OCI-LY3 (cell line): ENCODE measurements around the gene FOLR3.
"Not testable (repeated sequence)": the region's sequence is repeated elsewhere in the genome, so short reads cannot be mapped to it uniquely, and the experiment has no call there.

ENCODE experiments used
- H2AFZ ChIP-seq: fragments of 200-600, 300-600 bp; shearing (Covaris generic); 2 replicates; pipeline ENCODE4 v1.6.0; 2014; ENCODE audit warnings: antibody characterized with exemption, low read depth, low read length
- H3K27ac ChIP-seq: fragments of 200-600, 300-600 bp; sonication (generic); 2 replicates; pipeline ENCODE4 v1.5.1; 2014; ENCODE audit warnings: mild to moderate bottlenecking, low read length, moderate library complexity, mixed read lengths
- H3K27me3 ChIP-seq: fragments of 200-600, 300-600 bp; sonication (generic); 2 replicates; pipeline ENCODE4 v1.6.1; 2014; ENCODE audit warnings: low read depth, low read length, mixed read lengths
- H3K36me3 ChIP-seq: fragments of 200-600, 300-600 bp; sonication (generic); replicated peaks from 2 replicates; pipeline ENCODE3; 2014; ENCODE audit warnings: low read depth, low read length, mixed read lengths
- H3K4me1 ChIP-seq: fragments of 300-600, 200-600 bp; sonication (generic); 2 replicates; pipeline ENCODE4 v1.6.1; 2014; ENCODE audit warnings: low read length, mixed read lengths
- H3K4me2 ChIP-seq: fragments of 200-600, 300-600 bp; sonication (generic); 2 replicates; pipeline ENCODE4 v1.6.1; 2014; ENCODE audit warnings: low read length, mixed read lengths
- H3K4me3 ChIP-seq: fragments of 300-600, 200-600 bp; sonication (generic); 2 replicates; pipeline ENCODE4 v1.5.1; 2014; ENCODE audit warnings: antibody characterized with exemption, mild to moderate bottlenecking, low read length, moderate library complexity
- H3K79me2 ChIP-seq: fragments of 300-600, 200-600 bp; shearing (Covaris generic); 2 replicates; pipeline ENCODE4 v1.6.1; 2014; ENCODE audit warnings: mild to moderate bottlenecking, low read length, mixed read lengths
- H3K9ac ChIP-seq: fragments of 300-600, 200-600 bp; shearing (Covaris generic); 2 replicates; pipeline ENCODE4 v1.6.0; 2014; ENCODE audit warnings: mild to moderate bottlenecking, low read length, moderate library complexity
- H3K9me3 ChIP-seq: fragments of 200-600, 300-600 bp; shearing (Covaris generic); 2 replicates; pipeline ENCODE4 v1.6.1; 2014; ENCODE audit warnings: low read length, mixed read lengths; ENCODE audit not compliant: insufficient read depth
- H4K20me1 ChIP-seq: fragments of 200-600, 300-600 bp; sonication (generic); 2 replicates; pipeline ENCODE4 v1.6.1; 2016; ENCODE audit warnings: low read length, mixed read lengths; ENCODE audit not compliant: insufficient read depth
- EZH2phosphoT487 ChIP-seq: fragments of 200-600 bp; shearing (Covaris generic); IDR thresholded peaks from 2 replicates; pipeline ENCODE4 v1.6.1; 2018; ENCODE audit warnings: antibody characterized with exemption, mixed run types, low read depth
- TF ChIP-seq, protein P1 (sequence below): fragments of 200-600, 300-600 bp; sonication (generic); IDR thresholded peaks from 2 replicates; pipeline ENCODE4 v1.5.1; 2014; ENCODE audit warnings: antibody characterized with exemption, low read length, low read depth

The FOLR3 gene

DNA sequence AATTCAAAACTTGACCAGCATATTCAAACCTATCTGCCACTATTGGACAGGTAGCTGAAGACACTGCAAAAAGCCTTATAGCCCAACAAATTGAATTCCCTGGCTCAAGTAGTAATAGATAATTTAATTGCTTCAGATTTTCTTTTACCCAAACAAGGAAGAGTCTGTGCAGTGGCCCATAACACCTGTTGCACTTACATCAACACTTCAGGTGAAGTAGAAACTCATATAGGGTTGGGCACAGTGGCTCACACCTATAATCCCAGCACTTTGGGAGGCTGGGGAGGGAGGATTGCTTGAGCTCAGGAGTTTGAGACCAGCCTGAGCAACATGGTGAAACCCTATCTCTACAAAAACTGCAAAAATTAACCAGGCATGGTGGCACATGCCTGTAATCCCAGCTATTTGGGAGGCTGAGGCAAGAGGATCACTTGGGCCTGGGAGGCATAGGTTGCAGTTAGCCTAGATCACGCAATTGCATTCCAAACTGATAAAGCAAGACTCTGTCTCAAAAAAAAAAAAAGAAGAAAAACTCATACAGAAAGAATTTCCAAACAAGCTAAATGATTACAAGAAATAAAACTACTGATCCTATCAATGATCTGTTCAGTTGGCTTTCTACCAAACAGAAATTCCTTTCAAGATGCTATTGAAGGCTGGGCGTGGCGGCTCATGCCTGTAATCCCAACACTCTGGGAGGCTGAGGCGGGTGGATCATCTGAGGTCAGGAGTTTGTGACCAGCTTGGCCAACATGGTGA lies 9.5 kb downstream of the FOLR3 start:
- TF ChIP-seq, protein P1, sequence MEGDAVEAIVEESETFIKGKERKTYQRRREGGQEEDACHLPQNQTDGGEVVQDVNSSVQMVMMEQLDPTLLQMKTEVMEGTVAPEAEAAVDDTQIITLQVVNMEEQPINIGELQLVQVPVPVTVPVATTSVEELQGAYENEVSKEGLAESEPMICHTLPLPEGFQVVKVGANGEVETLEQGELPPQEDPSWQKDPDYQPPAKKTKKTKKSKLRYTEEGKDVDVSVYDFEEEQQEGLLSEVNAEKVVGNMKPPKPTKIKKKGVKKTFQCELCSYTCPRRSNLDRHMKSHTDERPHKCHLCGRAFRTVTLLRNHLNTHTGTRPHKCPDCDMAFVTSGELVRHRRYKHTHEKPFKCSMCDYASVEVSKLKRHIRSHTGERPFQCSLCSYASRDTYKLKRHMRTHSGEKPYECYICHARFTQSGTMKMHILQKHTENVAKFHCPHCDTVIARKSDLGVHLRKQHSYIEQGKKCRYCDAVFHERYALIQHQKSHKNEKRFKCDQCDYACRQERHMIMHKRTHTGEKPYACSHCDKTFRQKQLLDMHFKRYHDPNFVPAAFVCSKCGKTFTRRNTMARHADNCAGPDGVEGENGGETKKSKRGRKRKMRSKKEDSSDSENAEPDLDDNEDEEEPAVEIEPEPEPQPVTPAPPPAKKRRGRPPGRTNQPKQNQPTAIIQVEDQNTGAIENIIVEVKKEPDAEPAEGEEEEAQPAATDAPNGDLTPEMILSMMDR = no peak
- no peak for TF ChIP-seq EZH2phosphoT487
- H3K4me3 ChIP-seq = no peak overlapping the region
- H3K9ac ChIP-seq = no peak overlapping the region
- no peaks in the 10 kb centered on the region for H3K36me3 ChIP-seq
- no peaks in the 10 kb centered on the region for H4K20me1 ChIP-seq
- no peaks in the 10 kb centered on the region for H3K4me1 ChIP-seq
- no peaks in the 10 kb centered on the region for H3K79me2 ChIP-seq
- no peak overlapping the region for H2AFZ ChIP-seq
- H3K27me3 ChIP-seq = peaks cover 15% of the 10 kb centered on the region
- H3K27ac ChIP-seq = no peak overlapping the region
- no peaks in the 10 kb centered on the region for H3K9me3 ChIP-seq
- no peak overlapping the region for H3K4me2 ChIP-seq

DNA sequence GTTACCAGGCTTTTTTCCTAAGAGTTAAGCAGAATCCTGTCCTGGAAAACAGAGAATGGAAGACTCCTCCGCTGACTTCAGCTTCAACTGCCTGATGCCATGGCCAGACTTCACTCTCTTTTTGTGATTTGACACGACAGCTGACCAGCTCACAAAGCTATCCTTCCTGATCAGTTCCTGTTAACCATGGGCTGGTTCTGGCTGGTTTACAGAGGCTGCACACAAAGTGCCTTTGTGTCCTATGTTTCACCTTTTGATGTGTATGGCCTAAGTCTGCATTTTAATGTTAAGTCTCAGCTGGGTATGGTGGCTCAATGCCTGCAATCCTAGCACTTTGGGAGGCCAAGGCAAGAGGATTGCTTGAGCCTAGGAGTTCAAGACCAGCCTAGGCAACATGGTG lies 11.1 kb downstream of the FOLR3 start:
- Histone ChIP-seq H3K4me1 (no peaks in the 10 kb centered on the region), H3K9me3 (no peaks in the 10 kb centered on the region), H3K36me3 (no peaks in the 10 kb centered on the region), H3K4me3 (no peak overlapping the region), H3K27ac (no peak overlapping the region), H3K4me2 (no peak overlapping the region), H3K9ac (no peak overlapping the region), H3K27me3 (peaks cover 7% of the 10 kb centered on the region), H4K20me1 (no peaks in the 10 kb centered on the region), H2AFZ (no peak overlapping the region), H3K79me2 (no peaks in the 10 kb centered on the region)
- TF ChIP-seq, protein P1 = no peak
- no peak for TF ChIP-seq EZH2phosphoT487

DNA sequence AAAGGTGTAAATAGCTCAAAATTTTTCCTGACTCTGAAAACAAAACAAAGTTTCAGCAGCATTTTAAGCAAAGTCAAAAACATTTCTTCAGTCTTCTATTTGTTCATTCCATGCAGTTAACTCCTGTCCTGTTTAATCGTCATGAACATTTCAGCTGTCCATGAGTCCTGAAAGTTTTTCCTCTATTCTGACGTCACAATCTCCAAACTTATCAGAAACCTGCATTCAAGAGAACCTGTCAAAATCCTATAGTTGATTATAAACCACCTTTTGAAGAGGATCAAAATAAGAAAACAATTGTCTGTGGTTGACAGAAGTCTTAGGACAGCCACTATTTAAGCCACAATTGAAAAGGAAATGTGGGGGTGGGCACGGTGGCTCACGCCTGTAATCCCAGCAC lies 15.4 kb downstream of the FOLR3 start:
- H3K9ac ChIP-seq = no peak overlapping the region
- H3K36me3 ChIP-seq = no peaks in the 10 kb centered on the region
- no peaks in the 10 kb centered on the region for H3K27me3 ChIP-seq
- no peaks in the 10 kb centered on the region for H3K9me3 ChIP-seq
- no peak overlapping the region for H3K4me2 ChIP-seq
- no peak overlapping the region for H2AFZ ChIP-seq
- H4K20me1 ChIP-seq = no peaks in the 10 kb centered on the region
- H3K27ac ChIP-seq = no peak overlapping the region
- no peaks in the 10 kb centered on the region for H3K4me1 ChIP-seq
- TF ChIP-seq, protein P1 = no peak
- TF ChIP-seq EZH2phosphoT487 = no peak
- H3K79me2 ChIP-seq = no peaks in the 10 kb centered on the region
- no peak overlapping the region for H3K4me3 ChIP-seq

DNA sequence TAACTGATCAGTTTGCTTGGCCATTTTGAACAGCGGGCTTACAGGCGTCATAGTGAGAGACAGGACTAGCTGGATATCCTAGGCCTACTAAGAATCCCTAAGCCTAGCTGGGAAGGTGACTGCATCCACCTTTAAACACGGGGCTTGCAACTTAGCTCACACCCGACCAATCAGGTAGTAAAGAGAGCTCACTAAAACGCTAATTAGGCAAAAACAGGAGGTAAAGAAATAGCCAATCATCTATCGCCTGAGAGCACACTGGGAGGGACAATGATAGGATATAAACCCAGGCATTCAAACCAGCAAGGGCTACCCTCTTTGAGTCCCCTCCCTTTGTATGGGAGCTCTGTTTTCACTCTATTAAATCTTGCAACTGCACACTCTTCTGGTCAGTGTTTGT lies 18.3 kb downstream of the FOLR3 start:
- not testable (repeated sequence) for H2AFZ ChIP-seq, H3K27me3 ChIP-seq, H3K9ac ChIP-seq, H3K9me3 ChIP-seq, H3K4me1 ChIP-seq, H3K36me3 ChIP-seq, H3K27ac ChIP-seq, H4K20me1 ChIP-seq, H3K79me2 ChIP-seq, H3K4me3 ChIP-seq, H3K4me2 ChIP-seq
